ENCODE data around the gene PTPRG. TPM values are rescaled to one million over a fixed set of nuclear protein-coding genes. Genes with fewer than 3 reads are reported as not detected.

Gene PTPRG
- total RNA-seq, 2 donors from 2014 or later = 0.31 to 1.3 TPM

- ATAC-seq (replicated peaks in 1 of 2) (no peak), DNase-seq (no peak)
- H3K4me1 Mint-ChIP-seq (ENCODE audit: low read depth) = no peaks in the 10 kb centered on the region
- H3K9me3 Mint-ChIP-seq = peaks cover 0 to 1% of the 10 kb centered on the region in 2 donors
- peaks cover 5% of the 10 kb centered on the region for H3K27me3 Mint-ChIP-seq (ENCODE audit: low read depth)
- no peak overlapping the region for H3K4me3 Mint-ChIP-seq
- H3K27ac Mint-ChIP-seq = no peak overlapping the region
- H3K36me3 Mint-ChIP-seq (ENCODE audit: insufficient read depth in 2 of 2) = no peaks in the 10 kb centered on the region
Measured at GRCh38 chr3:62149539-62149938, 588.2 kb downstream of the PTPRG start.

GRCh38 chr3:62149962-62150361 lies 588.6 kb downstream of the PTPRG start:
- Mint-ChIP-seq H3K27ac (no peak overlapping the region), H3K4me3 (no peak overlapping the region), H3K27me3 (ENCODE audit: low read depth) (peaks cover 4% of the 10 kb centered on the region), H3K9me3 (peaks cover 0 to 1% of the 10 kb centered on the region in 2 donors), H3K36me3 (ENCODE audit: insufficient read depth in 2 of 2) (no peaks in the 10 kb centered on the region), H3K4me1 (ENCODE audit: low read depth) (no peaks in the 10 kb centered on the region)
- no peak for ATAC-seq (replicated peaks in 1 of 2)
- DNase-seq = no peak

- H3K36me3 Mint-ChIP-seq (ENCODE audit: insufficient read depth in 2 of 2) = no peaks in the 10 kb centered on the region
- ATAC-seq (replicated peaks in 1 of 2) = no peak
- H3K4me1 Mint-ChIP-seq (ENCODE audit: low read depth) = no peaks in the 10 kb centered on the region
- H3K27me3 Mint-ChIP-seq (ENCODE audit: low read depth) = peaks cover 5% of the 10 kb centered on the region
- no peak overlapping the region for H3K4me3 Mint-ChIP-seq
- DNase-seq = no peak
- no peak overlapping the region for H3K27ac Mint-ChIP-seq
- no peaks in the 10 kb centered on the region for H3K9me3 Mint-ChIP-seq
Measured at GRCh38 chr3:62151591-62151990, 590.2 kb downstream of the PTPRG start.

GRCh38 chr3:62153231-62153630 lies 591.9 kb downstream of the PTPRG start:
- H3K36me3 Mint-ChIP-seq (ENCODE audit: insufficient read depth in 2 of 2) = no peaks in the 10 kb centered on the region
- no peak for ATAC-seq (replicated peaks in 1 of 2)
- H3K4me3 Mint-ChIP-seq = no peak overlapping the region
- H3K9me3 Mint-ChIP-seq = no peaks in the 10 kb centered on the region
- H3K4me1 Mint-ChIP-seq (ENCODE audit: low read depth) = no peaks in the 10 kb centered on the region
- peaks cover 5% of the 10 kb centered on the region for H3K27me3 Mint-ChIP-seq (ENCODE audit: low read depth)
- no peak overlapping the region for H3K27ac Mint-ChIP-seq
- DNase-seq = no peak

- DNase-seq (no peak), ATAC-seq (replicated peaks in 1 of 2) (no peak)
- no peak overlapping the region for H3K27ac Mint-ChIP-seq
- no peaks in the 10 kb centered on the region for H3K4me1 Mint-ChIP-seq (ENCODE audit: low read depth)
- no peaks in the 10 kb centered on the region for H3K36me3 Mint-ChIP-seq (ENCODE audit: insufficient read depth in 2 of 2)
- H3K4me3 Mint-ChIP-seq = no peak overlapping the region
- H3K9me3 Mint-ChIP-seq = no peaks in the 10 kb centered on the region
- peaks cover 10% of the 10 kb centered on the region for H3K27me3 Mint-ChIP-seq (ENCODE audit: low read depth)
Measured at GRCh38 chr3:62154457-62155148, 593.2 kb downstream of the PTPRG start.

- DNase-seq (no peak), ATAC-seq (replicated peaks in 1 of 2) (no peak)
- no peak overlapping the region for H3K27ac Mint-ChIP-seq
- H3K4me1 Mint-ChIP-seq (ENCODE audit: low read depth) = no peaks in the 10 kb centered on the region
- H3K4me3 Mint-ChIP-seq = no peak overlapping the region
- H3K27me3 Mint-ChIP-seq (ENCODE audit: low read depth) = peaks cover 13% of the 10 kb centered on the region
- no peaks in the 10 kb centered on the region for H3K9me3 Mint-ChIP-seq
- H3K36me3 Mint-ChIP-seq (ENCODE audit: insufficient read depth in 2 of 2) = no peaks in the 10 kb centered on the region
Measured at GRCh38 chr3:62159056-62159708, 597.8 kb downstream of the PTPRG start.

- Mint-ChIP-seq H3K4me3 (no peak overlapping the region), H3K4me1 (ENCODE audit: low read depth) (no peaks in the 10 kb centered on the region), H3K9me3 (no peaks in the 10 kb centered on the region), H3K27ac (no peak overlapping the region), H3K36me3 (ENCODE audit: insufficient read depth in 2 of 2) (no peaks in the 10 kb centered on the region), H3K27me3 (ENCODE audit: low read depth) (peaks cover 13% of the 10 kb centered on the region)
- ATAC-seq (replicated peaks in 1 of 2) (no peak), DNase-seq (no peak)
Measured at GRCh38 chr3:62159709-62160092, 598.3 kb downstream of the PTPRG start.

GRCh38 chr3:62161371-62161770 lies 600.0 kb downstream of the PTPRG start:
- H3K27ac Mint-ChIP-seq = no peak overlapping the region
- H3K9me3 Mint-ChIP-seq = no peaks in the 10 kb centered on the region
- ATAC-seq (replicated peaks in 1 of 2) (no peak), DNase-seq (no peak)
- no peak overlapping the region for H3K4me3 Mint-ChIP-seq
- H3K4me1 Mint-ChIP-seq (ENCODE audit: low read depth) = no peaks in the 10 kb centered on the region
- no peaks in the 10 kb centered on the region for H3K36me3 Mint-ChIP-seq (ENCODE audit: insufficient read depth in 2 of 2)
- H3K27me3 Mint-ChIP-seq (ENCODE audit: low read depth) = peaks cover 8% of the 10 kb centered on the region

GRCh38 chr3:62164196-62164595 lies 602.8 kb downstream of the PTPRG start:
- DNase-seq = no peak
- Mint-ChIP-seq H3K36me3 (ENCODE audit: insufficient read depth in 2 of 2) (no peaks in the 10 kb centered on the region), H3K9me3 (no peaks in the 10 kb centered on the region), H3K27ac (no peak overlapping the region), H3K27me3 (ENCODE audit: low read depth) (peaks cover 7% of the 10 kb centered on the region), H3K4me3 (no peak overlapping the region), H3K4me1 (ENCODE audit: low read depth) (no peaks in the 10 kb centered on the region)
- ATAC-seq (replicated peaks in 1 of 2) = no peak

GRCh38 chr3:62164746-62165145 lies 603.4 kb downstream of the PTPRG start:
- H3K4me1 Mint-ChIP-seq (ENCODE audit: low read depth) = peaks cover 2% of the 10 kb centered on the region
- no peak for ATAC-seq (replicated peaks in 1 of 2)
- H3K27ac Mint-ChIP-seq = no peak overlapping the region
- peaks cover 2% of the 10 kb centered on the region for H3K27me3 Mint-ChIP-seq (ENCODE audit: low read depth)
- no peak for DNase-seq
- no peaks in the 10 kb centered on the region for H3K36me3 Mint-ChIP-seq (ENCODE audit: insufficient read depth in 2 of 2)
- H3K9me3 Mint-ChIP-seq = no peaks in the 10 kb centered on the region
- H3K4me3 Mint-ChIP-seq = no peak overlapping the region

- H3K4me1 Mint-ChIP-seq (ENCODE audit: low read depth) = peaks cover 6% of the 10 kb centered on the region
- H3K36me3 Mint-ChIP-seq (ENCODE audit: insufficient read depth in 2 of 2) = peaks cover 0 to 2% of the 10 kb centered on the region in 2 donors
- no peak overlapping the region for H3K4me3 Mint-ChIP-seq
- ATAC-seq (replicated peaks in 1 of 2) (no peak), DNase-seq (no peak)
- no peaks in the 10 kb centered on the region for H3K9me3 Mint-ChIP-seq
- no peak overlapping the region for H3K27ac Mint-ChIP-seq
- no peaks in the 10 kb centered on the region for H3K27me3 Mint-ChIP-seq (ENCODE audit: low read depth)
Measured at GRCh38 chr3:62167566-62168262, 606.3 kb downstream of the PTPRG start.

GRCh38 chr3:62168356-62168755 lies 607.0 kb downstream of the PTPRG start:
- Mint-ChIP-seq H3K4me1 (ENCODE audit: low read depth) (peaks cover 6% of the 10 kb centered on the region), H3K4me3 (no peak overlapping the region), H3K9me3 (no peaks in the 10 kb centered on the region), H3K27ac (no peak overlapping the region), H3K36me3 (ENCODE audit: insufficient read depth in 2 of 2) (peaks cover 0 to 2% of the 10 kb centered on the region in 2 donors), H3K27me3 (ENCODE audit: low read depth) (no peaks in the 10 kb centered on the region)
- no peak for ATAC-seq (replicated peaks in 1 of 2)
- no peak for DNase-seq

- H3K27ac Mint-ChIP-seq = no peak overlapping the region
- no peaks in the 10 kb centered on the region for H3K27me3 Mint-ChIP-seq (ENCODE audit: low read depth)
- peaks cover 0 to 2% of the 10 kb centered on the region in 2 donors for H3K36me3 Mint-ChIP-seq (ENCODE audit: insufficient read depth in 2 of 2)
- H3K4me1 Mint-ChIP-seq (ENCODE audit: low read depth) = peaks cover 6% of the 10 kb centered on the region
- DNase-seq (no peak), ATAC-seq (replicated peaks in 1 of 2) (no peak)
- no peak overlapping the region for H3K4me3 Mint-ChIP-seq
- H3K9me3 Mint-ChIP-seq = no peaks in the 10 kb centered on the region
Measured at GRCh38 chr3:62169906-62170660, 608.7 kb downstream of the PTPRG start.

All from activated T-cell treated with anti-CD3 and anti-CD28 coated beads, Interleukin-2, amount 50 U/mL, for 72 hours (primary cell).